Activated T-helper 1 cell treated with anti-CD3 and anti-CD28 coated beads, Interleukin-12 subunit alpha, Interleukin-12 subunit beta, Interleukin-2, Interleukin-4 antibody, amounts not matched to agents 30 ng/mL and 10 ng/mL and 1 ng/mL, durations not matched to agents 14 hours and 24 hours and 36 hours (primary cell): ENCODE results near the gene OCRL. TPM values are rescaled to one million over a fixed set of nuclear protein-coding genes. Genes with fewer than 3 reads are reported as not detected.
A peak's percentile ranks its signal among the peaks of the same experiment; 100 is the strongest.

Experiments
- DNase-seq: peaks from one replicate; pipeline ENCODE4 v3.0.0; 2021; ENCODE audit warnings: low spot score
- H3K27ac Mint-ChIP-seq: one replicate; pipeline ENCODE4 v1.8.0; 2021; ENCODE audit warnings: mild to moderate bottlenecking, mixed read lengths
- H3K27me3 Mint-ChIP-seq: one replicate; pipeline ENCODE4 v1.8.0; 2022; ENCODE audit warnings: mild to moderate bottlenecking, moderate library complexity, mixed read lengths; ENCODE audit not compliant: insufficient read depth
- H3K36me3 Mint-ChIP-seq: one replicate; pipeline ENCODE4 v1.8.0; 2021; ENCODE audit warnings: low read depth, mixed read lengths
- H3K4me1 Mint-ChIP-seq: one replicate; pipeline ENCODE4 v1.8.0; 2021; ENCODE audit warnings: low read depth, mixed read lengths
- H3K4me3 Mint-ChIP-seq: one replicate; pipeline ENCODE4 v1.8.0; 2021; ENCODE audit warnings: mild to moderate bottlenecking, moderate library complexity, mixed read lengths
- H3K9me3 Mint-ChIP-seq: one replicate; pipeline ENCODE4 v1.8.0; 2021; ENCODE audit warnings: mixed read lengths
- intact Hi-C: fragments of 100-400 bp; cut with micrococcal nuclease; formaldehyde crosslinking; loops from one replicate; pipeline ENCODE4 v1.15.1; 2024
- total RNA-seq: library from RNA; stranded (reverse); gene quantifications from 2 replicates; pipeline ENCODE4 v1.2.3, GENCODE V29; 2022

The OCRL gene
- total RNA-seq, 1 donor from 2014 or later = 3.8 TPM

DNA sequence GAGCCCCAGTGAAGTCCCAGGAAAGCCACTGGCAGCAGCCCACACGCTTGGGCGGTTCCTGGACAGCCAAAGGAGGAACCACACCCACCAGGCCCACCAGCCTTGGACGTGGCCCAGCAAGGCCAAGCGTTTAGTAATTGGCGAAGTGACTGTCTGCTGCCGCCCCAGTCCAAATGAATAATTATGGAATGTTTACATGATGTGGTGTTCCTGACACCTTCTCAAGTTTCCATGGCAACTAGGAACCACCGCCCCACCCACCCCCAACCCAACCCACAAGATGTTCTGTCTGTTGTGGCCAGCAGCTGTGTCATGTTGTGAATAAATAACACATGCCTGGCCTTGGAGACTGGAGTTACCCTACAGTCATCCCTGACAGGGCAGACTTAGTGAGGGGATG, 92.4 kb downstream of the OCRL start:
- intact Hi-C loops = loop anchor here (10.0 kb wide), 1 partner anchor 272 kb away; the partner anchor contains the start of gene UTP14A
- no peaks in the 10 kb centered on the region for H3K9me3 Mint-ChIP-seq
- no peak for DNase-seq
- H3K4me3 Mint-ChIP-seq = no peak overlapping the region
- no peaks in the 10 kb centered on the region for H3K4me1 Mint-ChIP-seq
- peaks cover 2% of the 10 kb centered on the region for H3K27me3 Mint-ChIP-seq
- H3K36me3 Mint-ChIP-seq = no peaks in the 10 kb centered on the region
- H3K27ac Mint-ChIP-seq = no peak overlapping the region

DNA sequence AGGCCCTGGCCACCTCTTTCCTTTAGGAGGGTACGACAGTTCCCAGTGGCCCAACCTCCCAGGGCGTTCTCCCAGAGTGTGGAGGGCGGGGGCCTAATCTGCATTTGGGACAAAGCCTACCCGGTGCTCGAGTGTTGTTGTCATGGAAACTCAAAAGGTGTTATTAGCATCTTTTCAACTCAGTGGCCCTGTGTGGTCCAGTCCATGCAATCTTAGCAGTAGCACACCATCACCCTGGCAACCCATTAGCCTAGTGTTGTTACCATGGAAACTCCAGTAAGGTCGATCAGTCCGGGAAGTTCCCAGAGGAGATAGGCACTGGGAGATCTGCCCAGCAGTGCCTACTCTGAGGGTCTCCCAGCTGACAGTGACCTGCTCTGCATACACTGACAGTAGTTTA, 94.5 kb downstream of the OCRL start:
- no peak for DNase-seq
- intact Hi-C loops = loop anchor here (10.0 kb wide), 1 partner anchor 270 kb away; the partner anchor contains the start of gene UTP14A
- no peaks in the 10 kb centered on the region for H3K9me3 Mint-ChIP-seq
- no peaks in the 10 kb centered on the region for H3K27me3 Mint-ChIP-seq
- H3K4me1 Mint-ChIP-seq = no peaks in the 10 kb centered on the region
- H3K36me3 Mint-ChIP-seq = no peaks in the 10 kb centered on the region
- no peak overlapping the region for H3K27ac Mint-ChIP-seq
- no peak overlapping the region for H3K4me3 Mint-ChIP-seq

GRCh38 chrX:129636175-129636681, 96.2 kb downstream of the OCRL start:
- Mint-ChIP-seq H3K4me1 (no peaks in the 10 kb centered on the region), H3K27me3 (no peaks in the 10 kb centered on the region), H3K4me3 (no peak overlapping the region), H3K36me3 (no peaks in the 10 kb centered on the region), H3K9me3 (no peaks in the 10 kb centered on the region), H3K27ac (no peak overlapping the region)
- intact Hi-C loops = loop anchor here (2.0 to 10.0 kb wide), 2 partner anchors 145 to 269 kb away; partner anchors contain the start of gene UTP14A
- DNase-seq = no peak

- Mint-ChIP-seq H3K36me3 (no peaks in the 10 kb centered on the region), H3K27me3 (no peaks in the 10 kb centered on the region), H3K9me3 (no peaks in the 10 kb centered on the region), H3K4me1 (no peaks in the 10 kb centered on the region), H3K27ac (no peak overlapping the region), H3K4me3 (no peak overlapping the region)
- intact Hi-C loops = loop anchor here (1.0 to 10.0 kb wide), 5 partner anchors 30 to 267 kb away; partner anchors contain the start of gene UTP14A
- peak; percentile 48 for DNase-seq
These were observed 97.4 kb downstream of the OCRL start for GRCh38 chrX:129637217-129638109.

DNA sequence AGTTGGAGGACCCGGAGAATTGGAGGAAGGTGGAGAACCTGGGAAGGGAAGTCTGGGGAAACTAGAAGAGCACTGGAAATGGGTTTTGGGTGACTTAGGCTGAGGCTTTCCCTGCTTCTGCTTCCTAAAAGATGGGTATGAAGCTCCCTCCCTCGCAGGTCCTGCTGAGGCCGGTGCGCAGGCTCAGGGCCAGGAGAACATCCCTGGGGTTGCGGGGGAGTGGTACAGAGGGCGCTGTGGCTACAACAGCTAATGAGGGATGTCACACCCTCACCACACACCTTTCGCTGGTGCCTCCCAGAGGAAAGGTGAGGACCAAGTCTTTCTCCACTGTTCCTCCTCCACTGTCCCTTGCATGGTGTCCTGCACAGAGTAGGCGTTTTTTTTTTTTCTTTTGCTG, 98.9 kb downstream of the OCRL start:
- no peak overlapping the region for H3K4me3 Mint-ChIP-seq
- no peak overlapping the region for H3K27ac Mint-ChIP-seq
- no peaks in the 10 kb centered on the region for H3K27me3 Mint-ChIP-seq
- H3K36me3 Mint-ChIP-seq = no peaks in the 10 kb centered on the region
- H3K4me1 Mint-ChIP-seq = no peaks in the 10 kb centered on the region
- H3K9me3 Mint-ChIP-seq = no peaks in the 10 kb centered on the region
- intact Hi-C loops = loop anchor here (10.0 kb wide), 1 partner anchor 266 kb away; the partner anchor contains the start of gene UTP14A
- no peak for DNase-seq

GRCh38 chrX:129640737-129641136, 100.7 kb downstream of the OCRL start:
- no peak for DNase-seq
- Mint-ChIP-seq H3K27me3 (peaks cover 1% of the 10 kb centered on the region), H3K27ac (no peak overlapping the region), H3K4me1 (no peaks in the 10 kb centered on the region), H3K4me3 (no peak overlapping the region), H3K36me3 (no peaks in the 10 kb centered on the region), H3K9me3 (no peaks in the 10 kb centered on the region)
- intact Hi-C loops = no loop called here

DNA sequence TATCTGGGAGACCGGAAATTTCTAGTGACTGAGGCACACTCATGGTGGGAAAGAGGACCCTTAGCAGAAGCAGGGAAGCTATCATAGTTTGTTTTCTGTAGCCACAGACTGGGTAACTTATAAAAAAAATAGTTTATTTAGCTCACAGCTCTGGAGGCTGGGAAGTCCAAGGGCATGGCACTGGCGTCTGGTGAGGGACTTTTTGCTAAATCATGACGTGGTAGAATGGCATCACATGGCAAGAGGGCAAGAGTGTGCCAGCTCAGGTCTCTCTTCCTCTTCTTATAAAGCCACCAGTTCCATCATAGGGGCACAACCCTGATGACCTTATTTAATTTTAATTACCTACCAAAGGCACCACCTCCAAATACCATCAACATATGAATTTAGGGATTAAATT, 101.4 kb downstream of the OCRL start:
- H3K36me3 Mint-ChIP-seq = no peaks in the 10 kb centered on the region
- no peak overlapping the region for H3K4me3 Mint-ChIP-seq
- intact Hi-C loops = no loop called here
- H3K27me3 Mint-ChIP-seq = peaks cover 1% of the 10 kb centered on the region
- no peaks in the 10 kb centered on the region for H3K9me3 Mint-ChIP-seq
- no peak overlapping the region for H3K27ac Mint-ChIP-seq
- no peak for DNase-seq
- no peaks in the 10 kb centered on the region for H3K4me1 Mint-ChIP-seq

GRCh38 chrX:129641941-129642340, 101.9 kb downstream of the OCRL start:
- Mint-ChIP-seq H3K27me3 (peaks cover 1% of the 10 kb centered on the region), H3K4me3 (no peak overlapping the region), H3K36me3 (no peaks in the 10 kb centered on the region), H3K9me3 (no peaks in the 10 kb centered on the region), H3K27ac (no peak overlapping the region), H3K4me1 (no peaks in the 10 kb centered on the region)
- DNase-seq = no peak
- intact Hi-C loops = no loop called here

Other genes with a start within 250 kb of the OCRL start
- gene SMARCA1, start 16.8 kb upstream of the OCRL start, total RNA-seq = not detected in 2 replicates
- gene APLN, start 114.7 kb downstream of the OCRL start, total RNA-seq = 0.12 and 0.26 TPM in 2 replicates
- 0.16 and 0.24 TPM in 2 replicates for gene XPNPEP2, start 198.7 kb downstream of the OCRL start, total RNA-seq
- gene SASH3, start 239.7 kb downstream of the OCRL start, total RNA-seq = 129 and 135 TPM in 2 replicates